CD14-positive monocyte (primary cell): ENCODE results near the gene OR10G6. TPM values are rescaled to one million over a fixed set of nuclear protein-coding genes. Genes with fewer than 3 reads are reported as not detected.

Experiments
- DNase-seq, 3 donors: peaks; one replicate each; pipeline ENCODE4 v3.0.0-alpha.2; 2011 to 2022
- H2AFZ ChIP-seq: 2 replicates; pipeline ENCODE4 v1.6.0; 2012; ENCODE audit warnings: mild to moderate bottlenecking, low read depth, low read length, inconsistent platforms; ENCODE audit not compliant: insufficient read depth, poor library complexity, severe bottlenecking
- H3K27ac ChIP-seq, 2 donors: 1 replicate in 1 of 2; 2 replicates in 1 of 2; pipeline ENCODE4 v1.5.1; 2012 to 2013; ENCODE audit warnings: low read length in 2 of 2, control low read depth in 1 of 2, inconsistent platforms in 1 of 2, low read depth in 1 of 2, mild to moderate bottlenecking in 1 of 2
- H3K27me3 ChIP-seq, 2 donors: one replicate each; pipeline versions ENCODE4 v1.6.0 to v1.6.1; 2011 to 2013; ENCODE audit warnings: low read length in 2 of 2; ENCODE audit not compliant: control insufficient read depth in 2 of 2, insufficient read depth in 2 of 2
- H3K36me3 ChIP-seq, 2 donors: replicated peaks in 1 of 2; 1 replicate in 1 of 2; 2 replicates in 1 of 2; pipeline versions ENCODE4 v1.5.1 to v1.6.1; 2012 to 2013; ENCODE audit warnings: low read length in 2 of 2, control low read depth in 1 of 2, inconsistent platforms in 1 of 2, mild to moderate bottlenecking in 1 of 2; ENCODE audit not compliant: insufficient read depth in 2 of 2, control insufficient read depth in 1 of 2
- H3K4me1 ChIP-seq, 2 donors: 1 replicate in 1 of 2; 2 replicates in 1 of 2; pipeline versions ENCODE4 v1.5.1 to v1.6.1; 2012 to 2013; ENCODE audit warnings: low read length in 2 of 2, control low read depth in 1 of 2, inconsistent platforms in 1 of 2, mild to moderate bottlenecking in 1 of 2, moderate library complexity in 1 of 2; ENCODE audit not compliant: insufficient read depth in 2 of 2, control insufficient read depth in 1 of 2
- H3K4me2 ChIP-seq: replicated peaks from 2 replicates; pipeline ENCODE3; 2012; ENCODE audit warnings: low read length, moderate library complexity, mild to moderate bottlenecking; ENCODE audit not compliant: poor library complexity, severe bottlenecking; ENCODE audit errors: extremely low read depth
- H3K4me3 ChIP-seq, 3 experiments: fragments of 200-600 bp in 1 of 3; sonication (generic) in 1 of 3; replicated peaks in 1 of 3; 1 replicate in 2 of 3; 2 replicates in 1 of 3; pipeline ENCODE4 v1.5.1; 2011 to 2013; ENCODE audit warnings: low read length in 3 of 3, mild to moderate bottlenecking in 3 of 3, control low read depth in 2 of 3, low read depth in 2 of 3, inconsistent platforms in 1 of 3, moderate library complexity in 1 of 3
- H3K79me2 ChIP-seq: 2 replicates; pipeline ENCODE4 v1.6.0; 2012; ENCODE audit warnings: mild to moderate bottlenecking, control low read depth, inconsistent platforms, low read length, moderate library complexity; ENCODE audit not compliant: insufficient read depth
- H3K9ac ChIP-seq: 2 replicates; pipeline ENCODE4 v1.6.0; 2017; ENCODE audit warnings: low read length, mild to moderate bottlenecking; ENCODE audit not compliant: insufficient read depth, poor library complexity, severe bottlenecking
- H3K9me3 ChIP-seq, 2 donors: replicated peaks in 1 of 2; 1 replicate in 1 of 2; 2 replicates in 1 of 2; pipeline versions ENCODE4 v1.5.1 to v1.6.1; 2012 to 2013; ENCODE audit warnings: low read length in 2 of 2, control low read depth in 1 of 2; ENCODE audit not compliant: control insufficient read depth in 1 of 2, insufficient read depth in 1 of 2
- H4K20me1 ChIP-seq: 2 replicates; pipeline ENCODE4 v1.6.0; 2012; ENCODE audit warnings: mild to moderate bottlenecking, low read length, control low read depth, moderate library complexity; ENCODE audit not compliant: insufficient read depth
- H3K27ac Mint-ChIP-seq, 7 donors: one replicate each; pipeline ENCODE4 v1.8.0; 2020; ENCODE audit warnings: mild to moderate bottlenecking in 7 of 7, mixed read lengths in 7 of 7, moderate library complexity in 6 of 7, inconsistent platforms in 2 of 7
- H3K27me3 Mint-ChIP-seq, 3 donors: one replicate each; pipeline ENCODE4 v1.8.0; 2021 to 2022; ENCODE audit warnings: low read depth in 3 of 3, mild to moderate bottlenecking in 3 of 3, mixed read lengths in 3 of 3, moderate library complexity in 3 of 3, inconsistent platforms in 1 of 3
- H3K36me3 Mint-ChIP-seq, 2 donors: one replicate each; pipeline ENCODE4 v1.8.0; 2020; ENCODE audit warnings: mixed read lengths in 2 of 2, inconsistent platforms in 1 of 2, mild to moderate bottlenecking in 1 of 2
- H3K4me1 Mint-ChIP-seq: one replicate; pipeline ENCODE4 v1.8.0; 2020; ENCODE audit warnings: mild to moderate bottlenecking, mixed read lengths
- H3K4me3 Mint-ChIP-seq, 2 donors: one replicate each; pipeline ENCODE4 v1.8.0; 2020; ENCODE audit warnings: mild to moderate bottlenecking in 2 of 2, mixed read lengths in 2 of 2, moderate library complexity in 1 of 2
- H3K9me3 Mint-ChIP-seq, 7 donors: one replicate each; pipeline ENCODE4 v1.8.0; 2020 to 2022; ENCODE audit warnings: mixed read lengths in 7 of 7, mild to moderate bottlenecking in 6 of 7, moderate library complexity in 6 of 7, inconsistent platforms in 2 of 7
- WGBS: methylation state at CpG from one replicate; pipeline ENCODE4 v1.1.5; 2013; ENCODE audit warnings: missing lambda C conversion rate; ENCODE audit not compliant: insufficient coverage; 5-methylcytosine and 5-hydroxymethylcytosine counted together
- intact Hi-C, 2 donors: fragments of 100-400 bp; cut with micrococcal nuclease; formaldehyde crosslinking; loops; one replicate each; pipeline versions ENCODE4 v1.15.0 to v1.15.1; 2023
- polyA plus RNA-seq, 3 donors: library from polyadenylated mRNA; depleted of rRNA in 1 of 3; unstranded in 2 of 3; stranded (reverse) in 1 of 3; fragments of 300-500 nt in 2 of 3; fragments of >200 nt in 1 of 3; fragmentation: Illumina TruSeq in 2 of 3; gene quantifications; 1 replicate in 2 of 3; 2 replicates in 1 of 3; pipeline ENCODE4 v1.2.3, GENCODE V29; 2012 to 2021
- TF ChIP-seq, protein P1 (sequence below): fragments of 200-600 bp; IDR thresholded peaks from one replicate; pipeline ENCODE4 v1.8.0; 2022; ENCODE audit warnings: antibody characterized with exemption, mild to moderate bottlenecking

Gene OR10G6
- polyA plus RNA-seq, 3 donors: not detected

DNA sequence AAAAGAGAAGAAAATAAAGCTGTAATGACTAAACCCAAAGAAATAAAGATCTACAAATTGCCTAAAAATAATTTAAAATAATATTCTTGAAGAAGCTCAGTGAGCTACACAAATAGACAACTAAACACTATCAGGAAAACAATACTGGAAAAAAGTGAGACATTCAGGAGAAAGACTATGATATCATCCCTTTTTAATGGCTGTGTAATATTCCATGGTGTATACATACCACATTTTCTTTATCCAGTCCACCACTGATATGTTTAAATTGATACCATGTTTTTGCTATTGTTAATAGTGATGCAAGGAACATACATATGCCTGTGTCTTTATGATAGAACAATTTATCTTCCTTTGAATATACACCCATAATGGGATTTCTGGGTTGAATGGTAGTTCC is 38.2 kb downstream of the OR10G6 start:
- no peak overlapping the region for H2AFZ ChIP-seq
- H3K27me3 ChIP-seq: no peaks in the 10 kb centered on the region
- Mint-ChIP-seq H3K27me3 (peaks cover 0 to 2% (median 0%) of the 10 kb centered on the region in 3 donors), H3K4me1 (no peaks in the 10 kb centered on the region), H3K36me3 (no peaks in the 10 kb centered on the region), H3K4me3 (no peak overlapping the region), H3K9me3 (peaks cover 0 to 7% (median 2%) of the 10 kb centered on the region in 7 donors), H3K27ac (no peak overlapping the region)
- no peak overlapping the region for H3K4me2 ChIP-seq
- TF ChIP-seq, protein P1, sequence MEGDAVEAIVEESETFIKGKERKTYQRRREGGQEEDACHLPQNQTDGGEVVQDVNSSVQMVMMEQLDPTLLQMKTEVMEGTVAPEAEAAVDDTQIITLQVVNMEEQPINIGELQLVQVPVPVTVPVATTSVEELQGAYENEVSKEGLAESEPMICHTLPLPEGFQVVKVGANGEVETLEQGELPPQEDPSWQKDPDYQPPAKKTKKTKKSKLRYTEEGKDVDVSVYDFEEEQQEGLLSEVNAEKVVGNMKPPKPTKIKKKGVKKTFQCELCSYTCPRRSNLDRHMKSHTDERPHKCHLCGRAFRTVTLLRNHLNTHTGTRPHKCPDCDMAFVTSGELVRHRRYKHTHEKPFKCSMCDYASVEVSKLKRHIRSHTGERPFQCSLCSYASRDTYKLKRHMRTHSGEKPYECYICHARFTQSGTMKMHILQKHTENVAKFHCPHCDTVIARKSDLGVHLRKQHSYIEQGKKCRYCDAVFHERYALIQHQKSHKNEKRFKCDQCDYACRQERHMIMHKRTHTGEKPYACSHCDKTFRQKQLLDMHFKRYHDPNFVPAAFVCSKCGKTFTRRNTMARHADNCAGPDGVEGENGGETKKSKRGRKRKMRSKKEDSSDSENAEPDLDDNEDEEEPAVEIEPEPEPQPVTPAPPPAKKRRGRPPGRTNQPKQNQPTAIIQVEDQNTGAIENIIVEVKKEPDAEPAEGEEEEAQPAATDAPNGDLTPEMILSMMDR: no peak
- H4K20me1 ChIP-seq: no peaks in the 10 kb centered on the region
- no peak overlapping the region for H3K4me3 ChIP-seq
- H3K79me2 ChIP-seq: no peaks in the 10 kb centered on the region
- DNase-seq: no peak
- no peaks in the 10 kb centered on the region for H3K9me3 ChIP-seq
- H3K4me1 ChIP-seq: no peaks in the 10 kb centered on the region
- H3K36me3 ChIP-seq: no peaks in the 10 kb centered on the region
- H3K9ac ChIP-seq: no peak overlapping the region
- intact Hi-C loops: no loop called here
- no peak overlapping the region for H3K27ac ChIP-seq

DNA sequence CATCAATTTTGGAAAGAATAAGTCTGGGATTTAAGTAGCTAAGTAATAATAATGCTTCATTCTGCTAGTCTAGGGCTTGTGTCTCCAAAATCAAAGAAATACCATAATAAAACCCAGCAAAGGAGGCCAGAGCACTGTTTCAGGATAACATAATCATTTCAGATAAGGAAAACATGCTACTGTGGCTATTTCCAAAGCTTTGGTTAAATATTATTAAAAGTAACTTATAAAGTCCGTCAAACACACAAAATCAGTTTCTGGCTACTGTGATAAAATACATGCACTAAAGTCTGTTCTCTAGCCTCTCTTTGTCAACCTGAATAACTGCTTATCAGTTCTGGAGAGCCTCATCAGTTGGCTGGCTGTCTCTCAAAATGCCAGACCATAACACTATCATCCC is 49.8 kb downstream of the OR10G6 start:
- intact Hi-C loops: no loop called here
- no peak overlapping the region for H3K4me3 ChIP-seq

More for the DNA sequence above, 49.8 kb downstream of the OR10G6 start:
- H3K4me1 Mint-ChIP-seq: no peaks in the 10 kb centered on the region
- peaks cover 0 to 3% (median 0%) of the 10 kb centered on the region in 3 donors for H3K27me3 Mint-ChIP-seq
- Histone ChIP-seq H3K79me2 (no peaks in the 10 kb centered on the region), H3K27ac (no peak overlapping the region), H3K4me2 (no peak overlapping the region), H2AFZ (no peak overlapping the region), H3K36me3 (no peaks in the 10 kb centered on the region), H4K20me1 (no peaks in the 10 kb centered on the region), H3K4me1 (no peaks in the 10 kb centered on the region), H3K9ac (no peak overlapping the region), H3K9me3 (peaks cover under 1 to 2% of the 10 kb centered on the region in 2 donors), H3K27me3 (no peaks in the 10 kb centered on the region)
- peaks cover 0 to 6% (median 2%) of the 10 kb centered on the region in 7 donors for H3K9me3 Mint-ChIP-seq
- no peak overlapping the region for H3K4me3 Mint-ChIP-seq
- TF ChIP-seq, protein P1: no peak
- WGBS: no CpG with 5 or more reads among the region's 1 CpG
- DNase-seq: no peak
- H3K36me3 Mint-ChIP-seq: no peaks in the 10 kb centered on the region
- H3K27ac Mint-ChIP-seq: no peak overlapping the region

Other genes starting within 250 kb of the OR10G6 start
- gene OR6X1, start 240.6 kb downstream of the OR10G6 start, polyA plus RNA-seq: not detected
- gene OR6M1, start 188.8 kb downstream of the OR10G6 start, polyA plus RNA-seq: not detected
- gene TMEM225, start 109.5 kb downstream of the OR10G6 start, polyA plus RNA-seq: not detected
- gene OR8D4, start 93.0 kb downstream of the OR10G6 start, polyA plus RNA-seq: not detected
- gene OR4D5, start 55.5 kb downstream of the OR10G6 start, polyA plus RNA-seq: not detected
- gene OR6T1, start 51.3 kb downstream of the OR10G6 start, polyA plus RNA-seq: not detected
- not detected for gene OR10S1, start 17.4 kb downstream of the OR10G6 start, polyA plus RNA-seq
- gene OR10G4, start 17.8 kb upstream of the OR10G6 start, polyA plus RNA-seq: not detected
- not detected for gene OR10G9, start 27.9 kb upstream of the OR10G6 start, polyA plus RNA-seq
- gene OR10G8, start 31.6 kb upstream of the OR10G6 start, polyA plus RNA-seq: not detected
- gene OR10G7, start 46.2 kb upstream of the OR10G6 start, polyA plus RNA-seq: not detected
- 10 to 100 TPM in 1 of 3 donors, 1 to 10 TPM in 2; 7.6 to 11.2 (median 8.8) TPM for gene VWA5A, start 120.3 kb upstream of the OR10G6 start, polyA plus RNA-seq
- not detected for gene OR10D3, start 188.2 kb upstream of the OR10G6 start, polyA plus RNA-seq
- not detected for gene OR8G1, start 245.9 kb upstream of the OR10G6 start, polyA plus RNA-seq